HG02759 (cell line): Measurements from ENCODE around the gene AKAP8.
A peak's percentile ranks its signal among the peaks of the same experiment; 100 is the strongest.
"Not testable (repeated sequence)": the region's sequence is repeated elsewhere in the genome, so short reads cannot be mapped to it uniquely, and the experiment has no call there.

Experiments
- ATAC-seq: cut with Tn5 transposase; IDR thresholded peaks from one replicate; pipeline ENCODE4 v1.9.1; 2021; ENCODE audit warnings: mild to moderate bottlenecking, moderate library complexity; ENCODE audit not compliant: unreplicated experiment

The AKAP8 gene

GRCh38 chr19:15379083-15379998 lies at the start of gene AKAP8:
Gene AKAP8, minus strand, starts transcription at chr19:15379787. Its CDS starts 56 bp downstream, at chr19:15379731.
- ATAC-seq = peak; percentile 86

DNA sequence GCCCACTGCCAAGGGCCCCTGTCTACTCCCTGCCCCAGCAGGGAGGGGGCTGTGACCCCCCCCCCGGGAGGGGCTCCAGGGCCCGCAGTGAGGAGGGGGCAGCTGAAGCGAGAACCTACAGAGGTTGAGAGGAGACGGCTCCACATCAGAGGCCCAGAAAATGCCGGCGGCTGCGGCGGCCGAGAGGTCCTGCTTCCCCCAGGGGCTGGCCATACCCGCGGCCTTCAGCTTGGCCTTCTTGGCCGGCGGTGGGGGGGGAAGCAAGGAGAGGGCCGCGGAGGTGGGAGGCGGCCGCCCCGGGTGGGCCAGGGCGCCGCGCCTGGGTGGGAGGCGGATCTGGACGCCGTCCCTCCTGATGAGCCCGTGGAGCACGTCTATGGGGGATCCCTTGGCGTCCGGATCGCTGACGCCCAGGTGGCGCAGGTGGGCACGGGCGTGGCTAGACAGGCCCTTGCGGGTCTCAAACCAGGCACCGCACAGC lies 48.4 kb upstream of the AKAP8 start:
- no peak for ATAC-seq

- ATAC-seq = no peak
These were observed 47.7 kb upstream of the AKAP8 start for GRCh38 chr19:15427350-15427700.

DNA sequence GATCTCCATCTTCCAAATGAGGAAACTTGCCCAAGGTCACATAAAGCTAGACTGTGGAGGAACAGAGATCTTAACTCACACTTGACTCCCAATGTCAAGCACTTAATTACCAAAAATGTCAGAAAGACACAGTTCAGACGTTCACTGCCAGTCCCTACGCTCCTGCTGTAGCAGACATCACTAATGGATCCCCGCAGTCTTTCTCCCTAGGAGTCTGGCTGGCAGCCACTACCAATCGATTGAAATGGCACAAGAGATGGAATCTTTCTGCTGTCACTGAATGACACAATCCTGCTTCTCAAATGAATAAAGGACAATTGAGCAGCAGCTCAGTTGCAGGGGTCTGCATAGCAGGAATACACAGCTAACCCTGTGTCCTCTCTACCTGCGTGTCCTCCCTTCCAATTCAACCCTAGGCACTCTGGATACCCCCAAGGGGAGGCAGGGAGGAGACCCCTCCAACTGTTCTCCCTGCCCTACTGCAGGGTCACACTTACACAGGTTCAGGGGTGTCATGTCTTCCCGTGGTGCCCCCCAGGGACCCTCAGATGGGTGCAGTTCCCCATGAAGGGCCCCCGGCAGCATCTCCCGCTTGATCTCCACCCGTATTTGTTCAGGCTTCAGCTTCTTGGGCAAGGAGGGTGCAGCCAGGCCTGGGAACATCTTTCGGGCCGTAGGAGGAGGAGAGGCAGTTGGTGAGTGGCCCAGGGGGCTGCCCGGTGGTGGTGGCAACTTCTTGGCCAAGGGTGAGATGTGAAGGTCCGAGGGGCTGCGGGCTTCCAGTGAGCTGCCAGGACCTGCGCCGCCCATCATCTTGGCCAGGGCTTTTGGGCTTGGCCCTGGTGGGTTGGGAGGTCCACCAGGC lies 47.1 kb upstream of the AKAP8 start:
- no peak for ATAC-seq

DNA sequence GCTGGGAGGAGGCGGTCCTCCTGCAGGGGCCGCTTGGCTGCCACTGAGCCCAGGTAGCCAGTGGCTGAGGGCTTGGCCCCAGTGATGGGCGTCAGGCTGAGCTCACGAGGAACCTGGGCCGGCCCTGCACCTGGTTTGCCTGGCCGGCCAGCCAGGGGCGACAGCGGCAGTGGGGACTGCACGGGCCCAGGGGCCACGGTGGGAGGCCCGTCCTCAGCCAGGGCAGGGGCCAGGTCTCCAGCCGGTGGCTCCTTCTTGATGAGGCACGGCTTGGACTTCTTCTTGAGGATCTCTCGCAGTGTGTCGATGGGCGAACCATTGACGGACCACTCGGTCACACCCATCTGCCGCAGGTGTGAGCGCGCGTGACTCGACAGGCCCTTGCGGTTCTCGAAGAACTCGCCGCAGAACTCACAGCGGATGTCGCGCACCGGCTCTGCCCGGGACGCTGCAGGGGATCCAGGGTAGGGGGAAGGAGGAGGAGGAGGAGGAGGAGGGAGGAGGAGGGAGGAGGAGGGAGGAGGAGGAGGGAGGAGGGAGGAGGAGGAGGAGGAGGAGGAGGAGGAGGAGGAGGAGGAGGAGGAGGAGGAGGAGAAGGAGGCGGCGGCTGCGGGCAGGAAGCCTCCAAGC lies 45.8 kb upstream of the AKAP8 start:
- no peak for ATAC-seq

GRCh38 chr19:15424692-15425272 lies 45.2 kb upstream of the AKAP8 start:
- no peak for ATAC-seq

GRCh38 chr19:15424121-15424520 lies 44.5 kb upstream of the AKAP8 start:
- no peak for ATAC-seq

GRCh38 chr19:15423130-15423529 lies 43.5 kb upstream of the AKAP8 start:
- ATAC-seq = no peak

GRCh38 chr19:15422296-15423075 lies 42.9 kb upstream of the AKAP8 start:
- ATAC-seq = no peak

- no peak for ATAC-seq
These were observed 42.2 kb upstream of the AKAP8 start for GRCh38 chr19:15421721-15422260.

DNA sequence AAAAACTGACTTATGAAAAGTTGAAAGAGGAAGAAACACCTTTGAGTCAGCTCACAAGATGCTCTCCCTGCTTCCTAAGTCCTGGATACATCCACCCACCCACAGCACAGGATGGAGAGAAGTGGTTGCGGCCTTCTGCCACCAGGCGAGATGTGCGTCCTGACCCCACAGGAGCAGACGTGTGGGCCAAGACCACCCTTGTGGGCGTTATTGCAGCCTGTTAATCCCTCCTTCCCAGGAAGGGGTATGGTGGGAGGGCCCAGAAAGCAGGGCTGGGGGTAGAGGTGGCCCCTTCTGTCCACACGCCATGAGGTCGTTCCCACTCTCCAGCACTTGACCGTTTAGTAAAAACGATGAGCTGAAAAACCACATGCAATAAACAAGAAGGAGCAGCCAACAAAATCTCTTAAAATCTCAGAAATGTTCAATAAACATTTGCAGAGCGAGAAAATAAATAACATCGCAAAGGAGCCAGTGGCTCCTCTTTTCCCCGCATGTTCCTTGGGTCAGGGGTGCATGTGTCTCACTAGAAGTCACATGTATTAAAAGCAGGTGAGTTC lies 41.6 kb upstream of the AKAP8 start:
- no peak for ATAC-seq

DNA sequence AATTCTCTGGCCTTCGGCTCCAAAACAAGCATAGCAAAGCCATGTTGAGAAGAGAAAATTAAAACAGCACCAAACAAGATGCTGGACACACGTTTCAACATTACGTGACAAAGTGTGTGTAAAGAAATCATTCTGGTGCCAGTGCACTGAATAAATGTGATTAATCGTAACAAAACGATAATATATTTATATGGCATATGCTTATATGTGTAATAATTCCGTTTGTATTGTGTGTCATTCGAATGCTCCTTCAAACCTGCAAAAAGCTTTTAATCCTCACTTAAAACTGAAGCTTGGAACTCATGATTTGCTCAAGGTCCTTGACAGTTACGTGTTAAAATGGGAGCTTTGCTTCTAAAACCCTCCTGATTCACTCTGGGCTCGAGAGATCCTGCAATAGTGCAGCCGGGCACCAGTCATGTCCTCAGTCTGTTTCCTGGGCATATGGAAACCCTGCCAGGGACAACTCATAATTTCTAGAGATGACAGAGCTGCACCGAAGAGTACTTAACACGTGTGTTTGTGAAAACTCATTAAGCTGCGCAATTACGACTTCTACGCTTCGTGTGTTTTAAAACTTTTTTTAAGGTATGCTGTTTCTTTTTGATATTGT lies 39.9 kb upstream of the AKAP8 start:
- no peak for ATAC-seq

- ATAC-seq = peak; percentile 91
These were observed 39.2 kb upstream of the AKAP8 start, which contains the start of gene AKAP8L for GRCh38 chr19:15418579-15419412. Gene AKAP8L, minus strand, starts transcription at chr19:15418988. Its CDS starts 65 bp downstream, at chr19:15418923.

DNA sequence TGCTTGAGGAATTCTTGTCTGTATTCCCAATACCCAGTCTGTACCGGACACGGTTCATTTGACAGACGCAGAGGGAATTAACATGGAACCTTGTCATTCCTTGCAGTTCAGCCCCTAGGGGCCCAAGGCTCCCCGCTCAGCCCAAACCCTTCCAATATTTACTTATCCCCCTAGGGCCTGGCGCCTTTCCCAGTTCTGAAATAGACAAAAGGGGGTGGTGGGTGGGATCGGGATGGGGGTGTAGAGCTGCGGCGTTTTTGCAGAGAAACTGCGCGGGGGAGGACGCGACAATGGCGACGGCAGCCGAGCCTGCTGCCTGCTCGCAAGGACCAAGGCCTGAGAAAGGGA lies 38.6 kb upstream of the AKAP8 start:
- no peak for ATAC-seq

GRCh38 chr19:15417699-15418098 lies 38.1 kb upstream of the AKAP8 start:
- no peak for ATAC-seq

- ATAC-seq = no peak
These were observed 33.2 kb upstream of the AKAP8 start for GRCh38 chr19:15412832-15413231.

DNA sequence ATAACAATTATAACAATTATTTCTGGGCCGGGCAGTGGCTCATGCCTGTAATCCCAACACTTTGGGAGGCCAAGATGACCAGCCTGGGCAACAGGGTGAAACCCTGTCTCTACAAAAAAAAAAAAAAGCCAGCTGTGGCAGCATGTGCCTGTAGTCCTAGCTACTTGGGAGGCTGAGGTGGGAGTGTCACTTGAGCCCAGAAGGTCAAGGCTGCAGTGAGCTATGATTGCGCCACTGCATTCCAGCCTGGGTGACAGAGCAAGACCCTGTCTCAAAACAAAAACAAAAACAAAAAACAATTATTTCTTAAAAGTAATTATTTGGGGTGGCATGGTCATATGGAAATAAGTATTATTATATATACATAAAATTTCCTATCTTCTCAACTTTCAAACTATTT lies 31.8 kb upstream of the AKAP8 start:
- not testable (repeated sequence) for ATAC-seq

DNA sequence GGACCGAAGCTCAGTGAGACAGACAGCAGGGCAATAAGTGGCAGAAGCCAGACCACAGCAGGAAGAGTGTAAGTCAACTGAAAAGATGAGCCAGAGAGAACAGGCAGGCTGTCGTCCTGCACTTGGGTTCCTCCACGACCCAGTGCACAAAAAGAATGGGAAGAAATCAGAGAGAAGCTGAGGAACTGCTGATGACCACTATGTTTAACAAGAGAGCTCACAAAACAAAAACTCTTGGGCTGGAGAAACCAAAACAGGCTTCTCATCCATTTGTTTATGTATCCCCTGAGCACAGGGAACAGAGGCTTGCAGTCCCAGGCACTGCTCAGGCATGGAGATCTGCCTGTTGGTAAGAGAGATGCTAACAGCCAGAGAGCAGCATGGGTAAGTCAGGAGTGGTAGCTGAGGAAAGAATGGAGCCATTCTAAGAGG lies 25.2 kb upstream of the AKAP8 start:
- ATAC-seq = no peak
